Trophoblast cell (in vitro differentiated cells and primary cell): Measurements from ENCODE around the gene TNFSF11.
A peak's percentile ranks its signal among the peaks of the same experiment; 100 is the strongest.

Source experiments
- DNase-seq, 2 donors: peaks; one replicate each; pipeline ENCODE4 v3.0.0-alpha.2; 2016
- H2AFZ ChIP-seq: 2 replicates; pipeline ENCODE4 v1.6.1; 2013; ENCODE audit warnings: low read length, moderate library complexity, mild to moderate bottlenecking; ENCODE audit not compliant: insufficient read depth, poor library complexity
- H2AK5ac ChIP-seq: 2 replicates; pipeline ENCODE4 v1.6.1; 2013; ENCODE audit warnings: mild to moderate bottlenecking, low read length
- H2BK120ac ChIP-seq: 2 replicates; pipeline ENCODE4 v1.6.1; 2013; ENCODE audit warnings: low read length, mild to moderate bottlenecking, moderate library complexity; ENCODE audit not compliant: insufficient read depth, poor library complexity
- H2BK12ac ChIP-seq: 2 replicates; pipeline ENCODE4 v1.6.1; 2013; ENCODE audit warnings: mild to moderate bottlenecking, low read length, moderate library complexity
- H2BK5ac ChIP-seq: 2 replicates; pipeline ENCODE4 v1.6.1; 2013; ENCODE audit warnings: low read length, low read depth, moderate library complexity, mild to moderate bottlenecking; ENCODE audit not compliant: poor library complexity
- H3K14ac ChIP-seq: 2 replicates; pipeline ENCODE4 v1.6.1; 2013; ENCODE audit warnings: mild to moderate bottlenecking, low read length
- H3K18ac ChIP-seq: 2 replicates; pipeline ENCODE4 v1.6.1; 2013; ENCODE audit warnings: mild to moderate bottlenecking, low read length
- H3K23ac ChIP-seq: 2 replicates; pipeline ENCODE4 v1.6.1; 2013; ENCODE audit warnings: low read length
- H3K27ac ChIP-seq: 2 replicates; pipeline ENCODE4 v1.5.1; 2013; ENCODE audit warnings: low read depth, mild to moderate bottlenecking, inconsistent platforms, low read length, moderate library complexity
- H3K27me3 ChIP-seq: 2 replicates; pipeline ENCODE4 v1.6.1; 2013; ENCODE audit warnings: inconsistent platforms, mild to moderate bottlenecking, low read length, moderate library complexity; ENCODE audit not compliant: insufficient read depth
- H3K36me3 ChIP-seq, 2 experiments: 1 replicate in 1 of 2; 2 replicates in 1 of 2; pipeline ENCODE4 v1.6.1; 2013; ENCODE audit warnings: low read length in 2 of 2, mild to moderate bottlenecking in 2 of 2, moderate library complexity in 1 of 2; ENCODE audit not compliant: insufficient read depth in 2 of 2, control insufficient read depth in 1 of 2
- H3K4ac ChIP-seq: 2 replicates; pipeline ENCODE4 v1.6.1; 2013; ENCODE audit warnings: low read depth, mild to moderate bottlenecking, low read length, moderate library complexity
- H3K4me1 ChIP-seq, 2 experiments: 1 replicate in 1 of 2; 2 replicates in 1 of 2; pipeline ENCODE4 v1.6.1; 2013; ENCODE audit warnings: low read length in 2 of 2, mild to moderate bottlenecking in 2 of 2, moderate library complexity in 1 of 2; ENCODE audit not compliant: insufficient read depth in 2 of 2, control insufficient read depth in 1 of 2
- H3K4me2 ChIP-seq: 2 replicates; pipeline ENCODE4 v1.6.1; 2013; ENCODE audit warnings: inconsistent platforms, mild to moderate bottlenecking, low read length, moderate library complexity
- H3K4me3 ChIP-seq: 2 replicates; pipeline ENCODE4 v1.5.1; 2013; ENCODE audit warnings: mild to moderate bottlenecking, low read depth, low read length, inconsistent platforms
- H3K79me1 ChIP-seq: one replicate; pipeline ENCODE4 v1.6.1; 2013; ENCODE audit warnings: low read length
- H3K79me2 ChIP-seq: 2 replicates; pipeline ENCODE4 v1.6.1; 2013; ENCODE audit warnings: low read length, mild to moderate bottlenecking; ENCODE audit not compliant: control insufficient read depth, insufficient read depth, poor library complexity
- H3K9ac ChIP-seq: 2 replicates; pipeline ENCODE4 v1.6.1; 2013; ENCODE audit warnings: mild to moderate bottlenecking, low read length
- H3K9me3 ChIP-seq: 2 replicates; pipeline ENCODE4 v1.6.1; 2013; ENCODE audit warnings: low read depth, mild to moderate bottlenecking, control low read depth, inconsistent platforms, low read length; ENCODE audit not compliant: insufficient read depth
- H4K12ac ChIP-seq: 2 replicates; pipeline ENCODE4 v1.6.1; 2013; ENCODE audit warnings: low read depth, mild to moderate bottlenecking, low read length, moderate library complexity
- H4K8ac ChIP-seq: 2 replicates; pipeline ENCODE4 v1.6.1; 2013; ENCODE audit warnings: low read depth, mild to moderate bottlenecking, low read length, moderate library complexity
- H4K91ac ChIP-seq: one replicate; pipeline ENCODE4 v1.6.1; 2013; ENCODE audit warnings: low read depth, mild to moderate bottlenecking, low read length, moderate library complexity
- WGBS: extraction: QIAGEN DNeasy Blood & Tissue Kit; methylation state at CpG from one replicate; pipeline ENCODE4 v1.1.7; 2013; ENCODE audit warnings: missing lambda C conversion rate; ENCODE audit not compliant: insufficient read length, insufficient coverage; ENCODE audit errors: extremely low coverage; 5-methylcytosine and 5-hydroxymethylcytosine counted together

The TNFSF11 gene

DNA sequence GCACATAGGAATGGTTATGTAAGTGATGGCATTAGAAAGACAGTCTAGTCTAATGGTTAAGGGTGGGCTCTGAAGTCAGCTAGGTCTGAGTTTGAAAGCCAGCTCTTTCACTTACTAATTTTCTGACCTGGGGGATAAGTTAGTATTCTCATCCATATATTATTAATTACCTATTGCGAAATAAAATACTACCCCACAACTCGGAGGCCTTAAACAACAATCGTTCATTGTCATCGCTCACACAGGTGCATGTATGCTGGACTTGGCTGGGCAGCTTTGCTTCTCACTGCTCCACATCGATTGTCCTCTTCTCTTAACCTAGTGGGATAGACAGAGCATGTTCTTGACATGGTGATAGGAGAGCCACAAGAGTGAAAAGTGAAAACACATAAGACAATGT is 54.7 kb downstream of the TNFSF11 start:
- Histone ChIP-seq H3K79me2 (no peaks in the 10 kb centered on the region), H2AFZ (no peak overlapping the region), H3K14ac (no peak overlapping the region), H3K23ac (no peak overlapping the region), H3K4me1 (peaks cover 0 to 1% of the 10 kb centered on the region in 2 experiments), H4K8ac (no peak overlapping the region), H3K9ac (no peak overlapping the region), H3K18ac (no peak overlapping the region), H4K91ac (no peak overlapping the region), H2BK120ac (no peak overlapping the region), H3K27me3 (no peaks in the 10 kb centered on the region), H3K27ac (no peak overlapping the region), H3K4me2 (no peak overlapping the region), H3K9me3 (no peaks in the 10 kb centered on the region), H2BK12ac (no peak overlapping the region), H3K4ac (no peak overlapping the region), H2BK5ac (no peak overlapping the region), H3K79me1 (no peaks in the 10 kb centered on the region), H3K36me3 (no peaks in the 10 kb centered on the region), H3K4me3 (no peak overlapping the region), H2AK5ac (no peak overlapping the region), H4K12ac (no peak overlapping the region)
- no CpG with 5 or more reads among the region's 5 CpGs for WGBS
- no peak for DNase-seq

- Histone ChIP-seq H4K12ac (no peak overlapping the region), H2BK120ac (no peak overlapping the region), H3K14ac (no peak overlapping the region), H3K4ac (no peak overlapping the region), H3K79me2 (no peaks in the 10 kb centered on the region), H3K4me3 (no peak overlapping the region), H3K79me1 (no peaks in the 10 kb centered on the region), H3K9ac (no peak overlapping the region), H3K4me1 (peaks cover 0 to 1% of the 10 kb centered on the region in 2 experiments), H4K91ac (no peak overlapping the region), H2AFZ (no peak overlapping the region), H3K27ac (no peak overlapping the region), H2AK5ac (no peak overlapping the region), H3K36me3 (no peaks in the 10 kb centered on the region), H3K9me3 (no peaks in the 10 kb centered on the region), H3K4me2 (no peak overlapping the region), H4K8ac (no peak overlapping the region), H2BK12ac (no peak overlapping the region), H3K18ac (no peak overlapping the region), H2BK5ac (no peak overlapping the region), H3K23ac (no peak overlapping the region), H3K27me3 (no peaks in the 10 kb centered on the region)
- no peak for DNase-seq
- no CpG with 5 or more reads among the region's 1 CpG for WGBS
Measured at GRCh38 chr13:42631181-42631580, 57.2 kb downstream of the TNFSF11 start.

GRCh38 chr13:42633495-42633894 is 59.5 kb downstream of the TNFSF11 start:
- Histone ChIP-seq H4K8ac (no peak overlapping the region), H3K4ac (no peak overlapping the region), H3K4me1 (peaks cover 0 to 1% of the 10 kb centered on the region in 2 experiments), H2BK120ac (no peak overlapping the region), H4K91ac (no peak overlapping the region), H2BK12ac (no peak overlapping the region), H3K79me1 (no peaks in the 10 kb centered on the region), H3K18ac (no peak overlapping the region), H4K12ac (no peak overlapping the region), H3K79me2 (no peaks in the 10 kb centered on the region), H3K36me3 (no peaks in the 10 kb centered on the region), H3K27ac (no peak overlapping the region), H3K27me3 (no peaks in the 10 kb centered on the region), H3K4me2 (no peak overlapping the region), H2AK5ac (no peak overlapping the region), H2AFZ (no peak overlapping the region), H3K23ac (no peak overlapping the region), H3K14ac (no peak overlapping the region), H3K4me3 (no peak overlapping the region), H2BK5ac (no peak overlapping the region), H3K9ac (no peak overlapping the region), H3K9me3 (no peaks in the 10 kb centered on the region)
- no peak for DNase-seq

- Histone ChIP-seq H3K18ac (no peak overlapping the region), H3K36me3 (no peaks in the 10 kb centered on the region), H3K27me3 (no peaks in the 10 kb centered on the region), H3K79me1 (no peaks in the 10 kb centered on the region), H3K4ac (no peak overlapping the region), H3K4me2 (no peak overlapping the region), H3K4me3 (no peak overlapping the region), H3K79me2 (no peaks in the 10 kb centered on the region), H3K14ac (no peak overlapping the region), H2AFZ (no peak overlapping the region), H2BK5ac (no peak overlapping the region), H4K12ac (no peak overlapping the region), H3K9me3 (no peaks in the 10 kb centered on the region), H4K8ac (no peak overlapping the region), H3K4me1 (no peaks in the 10 kb centered on the region), H3K27ac (no peak overlapping the region), H2AK5ac (no peak overlapping the region), H3K23ac (no peak overlapping the region), H2BK120ac (no peak overlapping the region), H4K91ac (no peak overlapping the region), H3K9ac (no peak overlapping the region), H2BK12ac (peak overlapping the region; percentile 3)
- no peak for DNase-seq
- no CpG with 5 or more reads among the region's 5 CpGs for WGBS
Measured at GRCh38 chr13:42638101-42638500, 64.1 kb downstream of the TNFSF11 start.
